HG03521 (cell line): Measurements from ENCODE around the gene EHMT2.
A peak's percentile ranks its signal among the peaks of the same experiment; 100 is the strongest.
"Not testable (repeated sequence)": the region's sequence is repeated elsewhere in the genome, so short reads cannot be mapped to it uniquely, and the experiment has no call there.

Experiments
- ATAC-seq: cut with Tn5 transposase; IDR thresholded peaks from one replicate; pipeline ENCODE4 v1.9.1; 2021; ENCODE audit warnings: mild to moderate bottlenecking, moderate library complexity; ENCODE audit not compliant: unreplicated experiment

EHMT2 gene

DNA sequence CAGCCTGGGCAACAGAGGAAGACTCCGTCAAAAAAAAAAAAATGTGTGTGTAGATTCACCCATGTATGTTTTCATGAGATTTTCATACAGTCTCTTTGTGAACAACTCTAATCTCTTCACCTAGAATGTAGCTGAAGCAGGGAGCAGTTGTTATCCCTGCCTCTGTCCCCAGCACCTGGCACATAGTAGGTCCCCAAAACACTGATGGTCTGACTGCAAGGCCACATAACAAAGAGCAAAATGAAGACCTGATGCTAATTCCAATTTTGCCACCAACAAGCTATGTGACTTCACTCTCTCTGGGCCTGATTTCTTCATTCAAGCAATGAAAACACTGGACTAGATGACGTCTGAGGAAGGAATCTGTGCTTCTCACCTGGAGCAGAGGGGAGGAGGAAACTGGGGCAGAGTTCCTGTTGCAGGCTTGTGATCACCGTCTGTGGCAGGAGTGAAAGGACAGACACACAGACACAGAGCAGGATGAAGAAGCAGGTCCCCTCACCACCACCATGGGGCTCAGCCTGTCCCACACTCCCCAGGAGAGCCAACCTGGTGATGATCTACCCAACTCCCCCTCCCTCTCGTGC lies 23.3 kb downstream of the EHMT2 start:
- ATAC-seq, result no peak

DNA sequence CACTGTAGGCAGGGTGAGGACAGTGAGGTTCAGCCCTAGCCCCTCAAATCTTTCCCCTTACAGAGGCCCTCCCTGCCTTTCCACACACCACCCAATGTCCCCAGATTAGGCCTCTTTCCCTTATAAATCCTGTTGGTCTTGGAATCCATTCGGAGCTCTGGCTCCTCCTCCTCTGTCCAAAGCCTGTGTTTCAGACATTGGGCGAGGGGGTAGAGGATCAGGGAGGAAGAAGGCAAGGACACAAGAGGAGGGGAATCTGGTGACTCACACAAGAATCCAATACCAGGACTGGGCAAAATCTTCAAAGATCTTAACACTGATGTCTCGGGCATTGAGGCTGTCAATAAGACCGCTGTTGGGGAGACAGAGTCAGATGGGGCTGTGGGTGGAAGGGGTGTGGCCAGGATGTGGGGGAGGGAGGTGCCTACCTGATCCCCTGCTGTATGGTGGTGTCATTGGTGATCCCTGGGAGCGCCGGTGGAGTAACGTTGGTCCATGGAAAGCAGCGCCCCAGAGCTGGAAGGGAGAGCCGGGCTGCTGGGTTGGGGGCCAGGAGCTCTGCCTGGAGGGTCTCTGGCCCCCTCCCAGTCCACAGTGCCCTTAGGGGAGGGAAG lies 26.3 kb downstream of the EHMT2 start:
- ATAC-seq, result no peak

DNA sequence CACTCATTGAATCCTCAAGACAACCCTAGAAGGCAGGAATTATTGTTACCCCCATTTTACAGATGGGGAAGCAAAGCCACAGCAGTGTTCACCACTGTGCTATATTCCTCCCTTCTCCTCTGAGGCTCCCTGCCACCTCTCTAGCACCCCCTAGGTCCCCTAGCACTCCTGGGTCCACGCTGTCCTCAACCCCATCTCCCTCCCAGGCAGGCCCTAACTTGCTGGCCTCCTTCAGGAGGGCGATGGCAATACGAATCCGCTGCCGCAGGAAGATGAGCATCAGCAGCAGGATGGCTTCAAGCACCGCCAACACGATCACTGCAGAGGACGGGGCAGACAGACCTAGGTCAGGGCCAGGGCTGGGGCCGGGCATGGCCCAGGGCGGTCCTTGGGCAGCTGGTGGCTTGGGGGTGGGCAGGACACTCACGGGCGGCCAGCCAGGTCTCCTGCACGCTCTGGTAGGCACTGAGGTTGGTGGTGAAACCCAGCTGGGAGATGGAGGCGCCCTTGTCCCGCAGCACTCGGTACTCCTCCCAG lies 27.0 kb downstream of the EHMT2 start:
- no peak for ATAC-seq

DNA sequence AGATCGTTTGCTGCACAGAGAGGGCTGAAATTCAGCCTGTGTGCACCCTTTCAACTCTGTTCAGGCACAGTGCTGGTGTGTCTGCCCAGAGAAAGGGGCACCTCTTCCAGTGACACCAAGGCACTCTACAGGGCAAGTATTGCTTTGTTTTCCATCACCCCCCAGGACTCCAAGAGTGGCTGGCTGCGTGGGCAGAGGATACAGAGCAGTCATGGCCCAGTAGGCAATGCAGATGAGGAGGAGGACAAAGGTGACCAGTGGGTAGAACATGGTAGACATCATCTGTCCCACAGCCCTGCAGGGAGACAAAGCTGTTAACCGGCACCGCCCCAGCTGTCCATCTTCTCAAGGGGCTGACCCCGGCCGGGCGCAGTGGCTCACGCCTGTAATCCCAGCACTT lies 28.2 kb downstream of the EHMT2 start:
- no peak for ATAC-seq

DNA sequence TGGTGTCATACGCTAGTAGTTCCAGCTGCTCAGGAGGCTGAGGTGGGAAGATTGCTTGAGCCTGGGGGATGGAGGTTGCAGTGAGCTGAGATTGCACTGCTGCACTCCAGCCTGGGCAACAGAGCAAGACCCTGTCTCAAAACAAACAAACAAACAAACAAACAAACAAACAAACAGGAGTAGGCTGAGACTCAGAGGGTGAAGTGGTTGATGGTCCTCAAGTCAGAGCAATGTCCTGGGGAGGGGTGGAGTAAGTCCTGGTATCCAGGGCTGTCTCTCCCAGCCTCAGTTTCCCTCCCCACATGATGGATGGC lies 28.9 kb downstream of the EHMT2 start:
- not testable (repeated sequence) for ATAC-seq

DNA sequence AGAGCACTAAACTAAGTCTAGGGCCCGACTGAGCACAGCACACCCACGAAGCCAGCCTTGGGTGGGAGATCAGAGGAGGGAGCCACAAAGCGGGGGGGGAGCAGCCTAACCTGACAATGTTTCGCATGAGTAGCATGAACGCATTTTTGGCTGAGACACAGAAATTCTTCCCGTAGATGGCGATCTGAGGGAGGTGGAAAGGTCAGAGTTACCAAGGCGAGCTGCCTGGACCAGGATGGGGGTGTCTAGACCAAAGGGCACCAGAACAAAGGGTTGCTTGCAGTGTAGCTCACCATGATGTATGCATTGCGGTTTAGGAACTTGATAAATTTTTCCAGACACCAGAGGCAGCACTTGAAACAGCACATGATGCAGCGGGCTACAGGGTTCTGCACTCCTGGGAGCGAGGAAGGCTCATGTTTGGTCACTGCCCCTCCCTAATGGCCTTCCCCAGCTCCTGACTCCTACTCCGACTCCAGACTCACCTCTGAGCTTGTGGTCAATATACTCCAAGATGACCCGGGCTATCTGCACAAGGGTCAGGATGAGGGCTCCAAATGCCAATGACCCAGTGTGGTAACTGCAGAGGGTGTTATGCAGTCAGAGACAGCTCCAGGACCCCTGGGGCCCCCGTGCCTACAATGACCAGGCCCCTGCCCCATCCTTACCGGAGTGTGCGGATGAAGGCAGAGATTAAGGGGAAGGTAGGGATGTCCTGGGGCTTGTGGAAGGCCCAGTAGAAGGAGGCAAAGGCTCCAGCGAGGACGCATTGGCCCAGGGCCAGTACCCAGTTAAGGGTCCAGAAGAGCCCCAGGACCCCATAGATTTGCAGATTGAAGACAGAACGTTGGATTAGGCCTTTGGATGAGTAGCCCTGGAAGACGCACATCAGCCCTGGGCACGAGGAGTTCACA lies 32.0 kb downstream of the EHMT2 start:
- ATAC-seq, result no peak

DNA sequence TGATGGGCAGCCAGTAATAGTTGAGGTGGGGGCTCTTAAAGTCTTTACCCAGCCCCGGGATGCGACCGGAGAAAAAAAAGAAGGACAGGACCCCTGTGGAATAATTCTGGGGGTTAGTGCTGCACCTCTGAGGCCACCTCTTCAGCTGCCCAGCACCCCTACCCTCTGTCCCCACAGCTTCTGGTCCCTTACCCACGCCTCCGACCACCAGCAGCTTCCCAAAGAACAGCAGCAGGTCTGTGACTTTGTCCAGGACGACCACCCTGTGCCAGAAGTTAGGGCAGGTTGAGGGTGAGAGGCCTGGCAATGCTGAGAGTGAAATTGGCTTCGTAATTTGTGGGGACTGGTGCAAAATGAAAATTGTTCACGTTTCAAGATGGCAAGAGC lies 32.7 kb downstream of the EHMT2 start:
- ATAC-seq, result no peak

DNA sequence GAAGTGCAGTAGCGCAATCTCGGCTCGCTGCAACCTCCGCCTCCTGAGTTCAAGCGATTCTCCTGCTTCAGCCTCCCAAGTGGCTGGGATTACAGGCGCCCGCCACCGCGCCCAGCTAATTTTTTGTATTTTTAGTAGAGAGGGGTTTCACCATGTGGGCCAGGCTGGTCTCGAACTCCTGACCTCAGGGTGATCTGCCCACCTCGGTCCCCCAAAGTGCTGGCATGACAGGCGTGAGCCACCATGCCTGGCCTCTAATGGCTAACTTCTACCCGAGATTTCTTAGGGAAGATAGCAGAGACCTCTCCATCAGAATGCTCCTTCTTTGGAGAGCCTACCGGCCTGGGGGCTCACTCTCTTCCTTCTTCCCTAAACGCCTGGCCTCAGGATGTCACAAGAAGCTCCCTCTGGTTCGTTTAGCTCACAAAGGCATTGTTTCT lies 33.4 kb downstream of the EHMT2 start:
- ATAC-seq, result not testable (repeated sequence)

DNA sequence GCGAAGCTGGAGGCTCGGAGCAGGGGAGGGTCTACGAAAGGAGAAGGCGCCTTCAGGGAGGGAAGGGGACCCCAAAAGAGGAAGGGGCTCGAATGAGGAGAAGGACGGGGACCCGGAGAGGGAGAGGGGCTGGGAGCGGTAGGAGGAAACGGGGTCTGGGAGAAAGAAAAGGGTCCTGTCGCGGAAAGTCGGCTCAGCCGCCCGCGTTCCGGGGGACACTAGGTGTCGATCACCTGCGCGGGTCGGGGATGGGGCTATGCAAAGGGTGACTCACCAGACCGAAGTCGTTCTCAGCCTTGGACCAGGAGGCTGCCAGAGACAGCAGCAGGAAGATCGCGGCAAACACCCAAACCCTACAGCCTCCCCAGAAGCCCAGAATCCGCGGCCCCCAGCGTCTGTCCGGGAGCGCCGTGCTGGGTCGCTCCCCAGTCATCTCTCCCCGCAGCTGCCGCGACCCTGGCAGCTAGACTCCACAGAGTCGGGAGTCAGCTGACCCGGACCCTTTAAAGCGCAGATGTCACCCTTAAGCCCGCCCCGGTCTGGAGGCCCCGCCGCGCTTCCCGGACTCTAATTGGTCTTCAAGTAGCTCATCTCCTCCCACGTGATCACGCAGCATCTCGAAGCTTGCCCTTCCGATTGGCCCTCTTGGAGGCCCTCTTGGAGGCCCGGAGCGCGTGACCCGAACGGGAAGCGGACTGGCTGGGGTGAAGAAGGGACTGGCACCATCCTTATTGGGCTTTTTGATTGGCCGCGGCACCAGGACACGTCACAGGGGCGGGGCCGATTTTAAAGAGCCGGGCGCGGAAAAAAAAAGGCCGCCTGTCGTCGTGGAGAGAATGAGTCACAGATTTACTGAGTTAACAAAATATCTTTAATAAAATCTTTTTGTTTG lies 34.9 kb downstream of the EHMT2 start, which contains the start of gene NEU1:
Gene NEU1 (minus strand): TSS at position 478 of the 892 bp plus-strand sequence. CDS start 45 bp downstream, at position 433.
- ATAC-seq, result peak; percentile 90

DNA sequence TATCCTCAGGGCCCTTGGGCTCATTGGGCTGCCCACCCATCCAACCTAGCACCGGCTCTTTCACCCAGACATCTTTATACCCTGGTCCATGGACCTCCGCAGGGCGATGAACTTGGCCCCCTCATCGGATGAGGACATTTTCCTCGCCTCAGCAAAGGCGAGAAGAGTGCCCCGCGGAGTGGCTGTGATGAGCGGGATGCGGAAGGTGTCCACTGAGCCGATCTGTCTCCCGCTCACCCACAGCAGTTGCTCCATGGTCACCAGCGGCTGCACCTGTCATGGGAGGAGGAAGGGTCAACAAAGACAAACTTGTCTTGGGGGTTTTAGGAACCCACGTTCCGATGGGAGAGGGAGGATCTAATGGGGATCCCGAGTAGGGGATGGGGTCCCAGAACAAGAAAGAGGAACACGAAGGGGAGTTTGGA lies 35.6 kb downstream of the EHMT2 start:
- ATAC-seq, result no peak

DNA sequence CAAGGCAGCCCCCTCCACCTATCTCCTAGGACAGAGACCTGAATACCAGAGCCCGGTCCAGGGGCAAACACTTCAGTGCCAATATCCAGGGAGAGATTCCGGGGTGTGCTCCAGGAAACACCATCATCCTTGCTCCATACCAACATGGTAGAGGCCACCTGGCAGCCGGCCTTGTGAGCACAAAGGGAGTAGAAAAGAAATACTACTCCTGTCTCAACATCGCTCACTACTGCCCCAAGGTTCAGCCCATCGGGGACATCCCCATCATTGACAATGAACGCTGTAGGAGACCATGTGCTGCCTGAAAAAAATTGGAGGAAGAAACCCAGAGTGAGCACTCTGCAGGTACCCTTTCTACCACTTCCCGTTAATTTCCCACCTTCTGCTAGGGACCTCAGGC lies 36.3 kb downstream of the EHMT2 start:
- no peak for ATAC-seq

DNA sequence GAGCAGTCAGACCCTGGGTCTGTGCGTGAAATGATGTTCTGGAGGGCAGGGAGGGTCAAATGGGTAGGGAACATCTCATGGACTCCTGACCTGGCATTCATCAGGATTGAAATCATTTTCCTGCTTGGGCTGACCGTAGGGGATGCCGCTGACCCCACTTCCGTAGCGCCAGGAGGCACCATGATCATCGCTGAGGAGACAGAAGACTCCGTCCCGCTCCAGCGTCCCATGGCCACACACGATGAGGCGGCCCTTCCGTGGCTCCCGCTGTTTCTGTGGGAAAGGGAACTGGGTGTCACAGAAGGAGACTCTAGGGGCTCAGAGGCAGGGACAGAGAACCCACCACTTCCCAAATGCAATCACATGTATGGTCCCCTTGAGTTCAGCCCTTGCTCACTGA lies 37.1 kb downstream of the EHMT2 start:
- no peak for ATAC-seq

DNA sequence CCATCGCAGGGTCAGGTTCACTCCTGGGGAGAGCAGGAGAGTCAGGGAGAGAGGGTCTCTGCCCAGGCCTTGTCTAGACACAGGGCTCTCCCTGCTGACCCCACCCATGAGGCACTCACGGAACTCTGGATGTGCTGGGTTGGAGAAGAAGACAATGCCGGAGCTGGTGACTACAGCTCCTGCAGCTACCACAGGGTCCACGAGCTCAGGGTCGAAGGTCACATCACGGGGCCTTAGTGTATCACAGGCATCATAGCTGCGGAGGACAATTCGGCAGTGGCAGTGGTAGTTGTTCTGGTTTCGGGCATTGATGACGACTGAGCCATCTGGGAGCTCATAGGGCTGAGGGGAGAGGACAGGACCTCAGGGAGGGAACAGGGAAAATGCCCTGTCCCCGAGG lies 37.6 kb downstream of the EHMT2 start:
- no peak for ATAC-seq

DNA sequence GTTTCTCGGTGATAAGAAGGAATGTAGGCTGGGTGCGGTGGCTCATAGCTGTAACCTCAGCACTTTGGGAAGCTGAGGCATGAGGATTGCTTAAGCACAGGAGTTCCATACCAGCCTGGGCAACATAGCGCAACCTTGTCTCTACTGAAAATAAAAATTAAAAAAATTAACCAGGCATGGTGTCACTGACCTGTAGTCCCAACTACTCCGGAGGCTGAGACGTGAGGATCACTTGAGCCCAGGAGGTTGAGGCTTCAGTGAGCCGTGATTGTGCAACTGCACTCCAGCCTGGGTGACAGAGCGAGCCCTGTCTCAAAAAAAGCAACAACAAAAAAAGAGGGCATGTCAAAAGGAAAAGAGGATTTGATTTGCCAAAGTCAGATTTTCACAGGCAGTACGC lies 38.8 kb downstream of the EHMT2 start:
- ATAC-seq, result no peak

DNA sequence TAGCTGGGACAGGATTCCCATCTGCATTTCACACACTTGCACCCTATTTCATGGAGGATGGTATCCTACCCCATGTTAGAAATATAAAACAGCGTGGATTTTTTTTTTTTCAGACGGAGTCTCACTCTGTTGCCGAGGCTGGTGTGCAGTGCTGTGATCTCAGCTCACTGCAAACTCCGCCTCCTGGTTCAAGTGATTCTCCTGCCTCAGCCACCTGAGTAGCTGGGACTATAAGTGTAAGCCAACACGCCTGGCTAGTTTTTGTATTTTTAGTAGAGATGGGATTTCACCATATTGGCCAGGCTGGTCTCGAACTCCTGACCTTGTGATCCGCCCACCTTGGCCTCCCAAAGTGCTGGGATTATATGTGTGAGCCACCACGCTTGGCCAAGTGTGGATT lies 39.7 kb downstream of the EHMT2 start:
- ATAC-seq, result not testable (repeated sequence)

DNA sequence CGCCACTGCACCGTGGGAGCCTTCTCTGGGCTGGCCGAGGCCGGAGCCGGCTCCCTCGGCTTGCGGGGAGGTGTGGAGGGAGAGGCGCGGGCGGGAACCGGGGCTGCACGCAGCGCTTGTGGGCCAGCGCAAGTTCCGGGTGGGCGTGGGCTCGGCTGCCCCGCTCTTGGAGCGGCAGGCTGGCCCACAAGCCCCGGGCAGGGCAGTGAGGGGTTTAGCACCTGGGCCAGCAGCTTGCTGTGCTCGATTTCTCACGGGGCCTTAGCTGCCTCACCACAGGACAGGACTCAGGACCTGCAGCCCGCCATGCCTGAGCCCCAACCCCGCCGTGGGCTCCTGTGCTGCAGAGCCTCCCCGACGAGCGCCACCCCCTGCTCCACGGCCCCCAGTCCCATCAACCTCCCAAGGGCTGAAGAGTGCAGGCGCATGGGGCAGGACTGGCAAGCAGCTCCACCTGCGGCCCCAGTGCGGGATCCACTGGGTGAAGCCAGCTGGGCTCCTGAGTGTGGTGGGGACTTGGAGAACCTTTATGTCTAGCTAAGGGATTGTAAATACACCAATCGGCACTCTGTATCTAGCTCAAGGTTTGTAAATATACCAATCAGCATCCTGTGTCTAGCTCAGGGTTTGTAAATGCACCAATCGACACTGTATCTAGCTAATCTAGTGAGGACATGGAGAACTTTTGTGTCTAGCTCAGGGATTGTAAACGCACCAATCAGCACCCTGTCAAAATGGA lies 45.3 kb downstream of the EHMT2 start:
- ATAC-seq, result not testable (repeated sequence)

DNA sequence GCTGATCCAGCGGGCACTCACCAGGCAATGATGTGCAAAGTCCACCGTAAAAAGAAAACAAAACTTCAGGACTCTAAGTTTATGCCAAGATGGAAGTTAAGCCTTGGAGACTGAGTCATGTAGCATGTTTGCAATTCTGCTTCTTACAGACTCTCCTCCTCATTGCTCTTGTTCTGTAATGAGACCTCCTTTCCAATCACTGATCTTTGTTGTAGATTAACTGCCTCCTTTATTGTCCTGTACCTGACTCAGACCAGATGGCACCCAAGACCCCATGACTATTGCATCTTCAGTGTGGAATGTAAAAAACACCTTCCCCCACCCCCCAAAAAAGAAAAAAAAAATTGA lies 46.0 kb downstream of the EHMT2 start:
- ATAC-seq, result no peak

DNA sequence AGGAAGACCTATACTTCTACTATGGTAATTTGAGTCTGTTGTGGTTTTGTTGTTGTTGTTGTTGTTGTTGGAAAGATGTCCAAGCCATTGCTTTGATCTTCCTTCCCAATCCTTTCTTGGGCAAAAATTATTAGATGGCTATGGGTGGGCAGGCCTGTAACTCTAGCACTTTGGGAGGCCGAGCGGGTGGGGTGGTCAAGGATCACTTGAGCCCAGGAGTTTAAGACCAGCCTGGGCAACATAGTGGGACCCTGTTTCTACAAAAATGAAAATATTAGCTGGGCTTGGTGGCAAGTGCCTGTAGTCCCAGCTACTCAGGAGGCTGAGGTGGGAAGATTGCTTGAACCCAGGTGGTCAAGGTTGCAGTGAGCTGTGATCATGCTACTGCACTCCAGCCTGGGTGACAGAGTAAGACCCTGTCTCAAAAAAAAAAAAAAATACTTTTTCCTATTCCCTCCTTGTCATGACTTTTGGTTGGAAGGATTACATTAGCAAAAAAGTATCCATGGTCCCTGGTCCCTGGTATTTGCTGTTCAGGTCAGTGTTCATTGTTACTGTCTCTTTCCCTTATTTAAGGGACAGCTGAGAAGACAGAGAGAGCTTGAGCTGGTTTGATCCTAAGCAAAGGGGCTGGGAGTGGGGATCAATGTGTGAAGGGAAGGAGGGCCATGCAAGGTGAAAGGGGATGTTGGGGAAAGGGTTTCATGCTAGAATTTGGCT lies 46.6 kb downstream of the EHMT2 start:
- ATAC-seq, result no peak

DNA sequence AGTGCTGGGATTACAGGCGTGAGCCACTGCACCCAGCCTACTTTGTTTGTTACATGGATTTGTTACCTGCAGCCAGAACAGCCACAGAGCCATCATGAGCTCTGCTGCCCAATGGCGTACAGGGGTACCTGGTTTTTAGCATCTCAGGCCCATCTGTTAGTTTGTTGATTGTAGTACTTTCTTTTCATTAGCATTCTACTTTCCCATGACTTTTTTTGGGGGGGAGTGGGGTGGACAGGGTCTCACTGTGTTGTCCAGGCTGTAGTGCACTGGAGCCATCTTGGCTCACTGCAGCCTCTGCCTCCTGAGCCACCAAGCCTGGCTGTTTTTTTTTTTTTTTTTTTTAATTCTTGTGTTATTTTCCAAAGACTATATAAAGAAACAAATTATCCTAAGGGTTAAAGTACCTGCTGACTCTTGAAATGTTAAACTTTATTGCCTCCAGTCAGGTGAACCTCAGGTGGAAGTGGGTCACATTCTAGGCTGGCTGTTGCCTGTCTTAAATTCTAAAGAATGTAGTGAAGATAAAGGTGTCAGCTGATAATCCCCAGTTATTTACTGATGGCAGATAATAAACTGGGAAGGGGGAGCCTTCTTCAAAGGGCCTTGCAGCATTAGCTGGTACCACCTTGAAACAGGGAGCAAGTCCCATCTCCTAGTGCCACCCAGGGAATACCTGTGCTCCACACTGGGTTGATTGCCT lies 50.1 kb downstream of the EHMT2 start:
- no peak for ATAC-seq
